ENCODE results near the gene ATRIP.

ATRIP gene

GRCh38 chr3:48410205-48411040 is 36.1 kb upstream of the ATRIP start:
- DNase-seq (ENCODE audit: low read depth), result no peak

- no peak for DNase-seq (ENCODE audit: low read depth)
These were observed 35.4 kb upstream of the ATRIP start for GRCh38 chr3:48411041-48411588.

- DNase-seq (ENCODE audit: low read depth), result no peak
These were observed 34.7 kb upstream of the ATRIP start for GRCh38 chr3:48411606-48412374.

GRCh38 chr3:48412375-48413001 is 34.0 kb upstream of the ATRIP start:
- no peak for DNase-seq (ENCODE audit: low read depth)

- DNase-seq (ENCODE audit: low read depth), result no peak
These were observed 33.5 kb upstream of the ATRIP start for GRCh38 chr3:48413086-48413485.

- no peak for DNase-seq (ENCODE audit: low read depth)
These were observed 32.9 kb upstream of the ATRIP start for GRCh38 chr3:48413611-48414010.

GRCh38 chr3:48414376-48415250 is 31.9 kb upstream of the ATRIP start:
- DNase-seq (ENCODE audit: low read depth), result no peak

GRCh38 chr3:48415251-48415953 is 31.1 kb upstream of the ATRIP start:
- DNase-seq (ENCODE audit: low read depth), result no peak

- no peak for DNase-seq (ENCODE audit: low read depth)
These were observed 30.4 kb upstream of the ATRIP start for GRCh38 chr3:48416091-48416505.

GRCh38 chr3:48416546-48416945 is 30.0 kb upstream of the ATRIP start:
- no peak for DNase-seq (ENCODE audit: low read depth)

GRCh38 chr3:48417529-48418108 is 28.9 kb upstream of the ATRIP start:
- DNase-seq (ENCODE audit: low read depth), result no peak

GRCh38 chr3:48418140-48418539 is 28.4 kb upstream of the ATRIP start:
- no peak for DNase-seq (ENCODE audit: low read depth)

- no peak for DNase-seq (ENCODE audit: low read depth)
These were observed 27.9 kb upstream of the ATRIP start for GRCh38 chr3:48418651-48419050.

GRCh38 chr3:48419149-48419548 is 27.4 kb upstream of the ATRIP start:
- no peak for DNase-seq (ENCODE audit: low read depth)

- DNase-seq (ENCODE audit: low read depth), result no peak
These were observed 26.9 kb upstream of the ATRIP start for GRCh38 chr3:48419597-48419996.

GRCh38 chr3:48420561-48420960 is 26.0 kb upstream of the ATRIP start:
- no peak for DNase-seq (ENCODE audit: low read depth)

GRCh38 chr3:48422272-48422671 is 24.3 kb upstream of the ATRIP start:
- DNase-seq (ENCODE audit: low read depth), result no peak

- no peak for DNase-seq (ENCODE audit: low read depth)
These were observed 23.9 kb upstream of the ATRIP start for GRCh38 chr3:48422681-48423080.

GRCh38 chr3:48423241-48423882 is 23.2 kb upstream of the ATRIP start:
- no peak for DNase-seq (ENCODE audit: low read depth)

All from stimulated activated CD8-positive, alpha-beta memory T cell treated with anti-CD3 and anti-CD28 coated beads, Interleukin-7, amount 100 ng/mL, for 24 hours (primary cell).